Activated CD4-positive, alpha-beta T cell treated with anti-CD3 and anti-CD28 coated beads, Interleukin-2, amount 10 ng/mL, durations not matched to agents 7 days and 5 days (primary cell): ENCODE results near the gene TTBK1. TPM values are rescaled to one million over a fixed set of nuclear protein-coding genes. Genes with fewer than 3 reads are reported as not detected.
"Not testable (repeated sequence)": the region's sequence is repeated elsewhere in the genome, so short reads cannot be mapped to it uniquely, and the experiment has no call there.

Experiments used
- CTCF ChIA-PET: fragments of 350-600 bp; sonication (Branson Sonifier 250); formaldehyde crosslinking; loops from one replicate; lab custom pipeline; 2021; ENCODE audit warnings: antibody characterized with exemption; lab: Charles Lee
- POLR2A ChIA-PET: fragments of 350-600 bp; sonication (Branson Sonifier 250); formaldehyde crosslinking; loops from one replicate; lab custom pipeline; 2021; ENCODE audit warnings: antibody characterized with exemption; lab: Charles Lee
- DNase-seq: peaks from one replicate; pipeline ENCODE4 v3.0.0-alpha.2; 2020
- H3K27ac Mint-ChIP-seq: one replicate; pipeline ENCODE4 v1.8.0; 2021; ENCODE audit warnings: mild to moderate bottlenecking, moderate library complexity, mixed read lengths
- H3K27me3 Mint-ChIP-seq: one replicate; pipeline ENCODE4 v1.8.0; 2021; ENCODE audit warnings: mixed read lengths
- H3K36me3 Mint-ChIP-seq: one replicate; pipeline ENCODE4 v1.8.0; 2021; ENCODE audit warnings: low read depth, mixed read lengths
- H3K4me1 Mint-ChIP-seq: one replicate; pipeline ENCODE4 v1.8.0; 2021; ENCODE audit warnings: mixed read lengths
- H3K4me3 Mint-ChIP-seq: one replicate; pipeline ENCODE4 v1.8.0; 2021; ENCODE audit warnings: mild to moderate bottlenecking, moderate library complexity, mixed read lengths
- H3K9me3 Mint-ChIP-seq: one replicate; pipeline ENCODE4 v1.8.0; 2021; ENCODE audit warnings: mixed read lengths
- total RNA-seq, 2 experiments: library from RNA; stranded (reverse); gene quantifications; one replicate each; pipeline ENCODE4 v1.2.3, GENCODE V29; 2021

Gene TTBK1
- total RNA-seq, 2 experiments from 2014 or later, result 0.07 to 0.12 TPM

DNA sequence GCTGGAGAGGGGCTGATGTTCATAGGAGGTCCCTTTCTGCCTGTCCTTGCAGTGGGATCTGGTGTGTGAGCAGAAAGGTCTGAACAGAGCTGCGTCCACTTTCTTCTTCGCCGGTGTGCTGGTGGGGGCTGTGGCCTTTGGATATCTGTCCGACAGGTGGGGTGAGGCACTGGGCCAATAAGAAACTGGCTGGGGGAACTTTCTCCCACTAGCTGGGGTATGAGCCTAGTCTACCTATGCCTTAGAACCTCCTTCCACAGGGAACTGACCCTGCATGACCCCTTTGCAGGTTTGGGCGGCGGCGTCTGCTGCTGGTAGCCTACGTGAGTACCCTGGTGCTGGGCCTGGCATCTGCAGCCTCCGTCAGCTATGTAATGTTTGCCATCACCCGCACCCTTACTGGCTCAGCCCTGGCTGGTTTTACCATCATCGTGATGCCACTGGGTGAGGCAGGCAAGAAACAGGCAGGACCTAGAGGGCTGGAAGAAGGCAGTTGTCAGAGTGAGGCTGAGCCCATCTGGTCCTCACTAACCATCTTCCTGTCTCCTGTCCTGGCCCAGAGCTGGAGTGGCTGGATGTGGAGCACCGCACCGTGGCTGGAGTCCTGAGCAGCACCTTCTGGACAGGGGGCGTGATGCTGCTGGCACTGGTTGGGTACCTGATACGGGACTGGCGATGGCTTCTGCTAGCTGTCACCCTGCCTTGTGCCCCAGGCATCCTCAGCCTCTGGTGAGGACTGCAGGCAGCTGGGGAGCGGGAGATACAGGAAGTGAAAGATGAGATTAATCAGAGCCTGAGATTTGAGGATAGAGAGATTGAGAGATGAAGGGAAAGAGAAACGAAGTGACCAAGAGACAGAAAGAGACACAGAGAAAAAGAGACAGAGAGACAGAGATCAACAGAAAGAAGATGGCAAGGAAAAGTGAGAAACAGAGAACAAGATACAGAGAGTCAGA, 56.3 kb downstream of the TTBK1 start:
- ChIA-PET POLR2A (interaction anchor here (0.7 kb wide), 1 partner anchor 22 kb away, joined by 3 read pairs; no protein-coding TSS in a partner anchor), CTCF (interaction anchor here (1.0 to 2.0 kb wide), 4 partner anchors 9 to 127 kb away, joined by 3 to 9 read pairs (median 4); partner anchors contain the start of gene CRIP3)
- H3K4me3 Mint-ChIP-seq, result no peak overlapping the region
- no peaks in the 10 kb centered on the region for H3K9me3 Mint-ChIP-seq
- no peaks in the 10 kb centered on the region for H3K36me3 Mint-ChIP-seq
- no peak for DNase-seq
- H3K27ac Mint-ChIP-seq, result no peak overlapping the region
- peaks cover 8% of the 10 kb centered on the region for H3K27me3 Mint-ChIP-seq
- H3K4me1 Mint-ChIP-seq, result no peaks in the 10 kb centered on the region

DNA sequence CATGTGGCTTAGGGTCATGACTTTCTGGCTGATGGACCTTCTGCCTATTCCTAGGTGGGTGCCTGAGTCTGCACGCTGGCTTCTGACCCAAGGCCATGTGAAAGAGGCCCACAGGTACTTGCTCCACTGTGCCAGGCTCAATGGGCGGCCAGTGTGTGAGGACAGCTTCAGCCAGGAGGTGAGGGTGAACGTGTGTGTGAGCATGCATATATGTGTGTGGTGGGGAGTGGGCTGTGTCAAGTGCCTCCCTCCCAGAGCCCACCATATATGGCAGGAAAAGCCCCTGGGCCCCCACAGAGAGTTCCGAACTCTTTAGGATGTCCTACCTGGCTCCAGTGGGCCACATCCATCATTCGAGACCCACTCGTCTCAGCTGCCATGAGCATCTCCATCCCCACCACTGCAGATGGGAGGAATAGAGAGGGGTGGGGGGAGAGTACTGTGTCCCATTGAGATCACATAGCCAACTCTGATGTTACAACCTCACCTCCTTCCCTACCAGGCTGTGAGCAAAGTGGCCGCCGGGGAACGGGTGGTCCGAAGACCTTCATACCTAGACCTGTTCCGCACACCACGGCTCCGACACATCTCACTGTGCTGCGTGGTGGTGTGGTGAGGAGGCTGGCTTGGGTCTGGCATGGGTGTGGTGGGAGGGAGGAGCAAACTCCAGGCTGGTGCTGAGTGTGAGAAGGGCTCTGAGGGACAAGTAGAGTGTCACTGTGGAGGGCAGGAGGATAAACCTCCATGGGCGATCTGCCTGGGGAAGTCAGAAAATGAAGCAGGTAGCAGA, 58.0 kb downstream of the TTBK1 start:
- peaks cover 8% of the 10 kb centered on the region for H3K27me3 Mint-ChIP-seq
- no peak for DNase-seq
- H3K4me1 Mint-ChIP-seq, result no peaks in the 10 kb centered on the region
- ChIA-PET POLR2A (no interaction called here), CTCF (interaction anchor here (1.5 kb wide), 1 partner anchor 125 kb away, joined by 3 read pairs; no protein-coding TSS in a partner anchor)
- H3K27ac Mint-ChIP-seq, result no peak overlapping the region
- H3K4me3 Mint-ChIP-seq, result no peak overlapping the region
- H3K36me3 Mint-ChIP-seq, result no peaks in the 10 kb centered on the region
- no peaks in the 10 kb centered on the region for H3K9me3 Mint-ChIP-seq

DNA sequence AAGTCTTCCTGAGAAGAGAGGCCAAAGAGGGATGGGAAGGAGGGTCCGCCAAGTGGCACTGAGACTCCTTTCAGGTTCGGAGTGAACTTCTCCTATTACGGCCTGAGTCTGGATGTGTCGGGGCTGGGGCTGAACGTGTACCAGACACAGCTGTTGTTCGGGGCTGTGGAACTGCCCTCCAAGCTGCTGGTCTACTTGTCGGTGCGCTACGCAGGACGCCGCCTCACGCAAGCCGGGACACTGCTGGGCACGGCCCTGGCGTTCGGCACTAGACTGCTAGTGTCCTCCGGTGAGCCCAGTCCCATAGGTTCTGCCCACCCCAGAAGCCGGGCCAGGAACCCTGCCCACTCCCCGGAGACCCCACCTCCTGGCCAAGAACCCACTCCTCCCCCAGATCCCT, 58.8 kb downstream of the TTBK1 start:
- H3K9me3 Mint-ChIP-seq, result no peaks in the 10 kb centered on the region
- H3K27ac Mint-ChIP-seq, result no peak overlapping the region
- H3K36me3 Mint-ChIP-seq, result no peaks in the 10 kb centered on the region
- no peaks in the 10 kb centered on the region for H3K4me1 Mint-ChIP-seq
- H3K27me3 Mint-ChIP-seq, result peaks cover 8% of the 10 kb centered on the region
- POLR2A ChIA-PET, result no interaction called here
- CTCF ChIA-PET, result no interaction called here
- no peak overlapping the region for H3K4me3 Mint-ChIP-seq
- DNase-seq, result no peak

DNA sequence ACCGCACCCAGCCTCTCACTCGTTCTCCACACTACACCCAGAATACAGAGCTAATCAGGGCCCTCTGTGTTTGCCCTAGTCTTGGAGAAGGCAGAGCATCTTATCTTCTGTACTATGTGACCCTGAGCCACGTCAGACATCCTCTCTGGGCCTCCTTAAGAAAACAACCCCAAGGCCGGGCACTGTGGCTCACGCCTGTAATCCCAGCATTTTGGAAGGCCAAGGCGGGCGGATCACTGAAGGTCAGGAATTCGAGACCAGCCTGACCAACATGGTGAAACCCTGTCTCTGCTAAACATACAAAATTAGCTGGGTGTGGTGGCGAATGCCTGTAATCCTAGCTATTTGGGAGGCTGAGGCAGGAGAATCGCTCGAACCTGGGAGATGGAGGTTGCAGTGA, 59.7 kb downstream of the TTBK1 start:
- H3K27ac Mint-ChIP-seq, H3K36me3 Mint-ChIP-seq, CTCF ChIA-PET: not testable (repeated sequence)

DNA sequence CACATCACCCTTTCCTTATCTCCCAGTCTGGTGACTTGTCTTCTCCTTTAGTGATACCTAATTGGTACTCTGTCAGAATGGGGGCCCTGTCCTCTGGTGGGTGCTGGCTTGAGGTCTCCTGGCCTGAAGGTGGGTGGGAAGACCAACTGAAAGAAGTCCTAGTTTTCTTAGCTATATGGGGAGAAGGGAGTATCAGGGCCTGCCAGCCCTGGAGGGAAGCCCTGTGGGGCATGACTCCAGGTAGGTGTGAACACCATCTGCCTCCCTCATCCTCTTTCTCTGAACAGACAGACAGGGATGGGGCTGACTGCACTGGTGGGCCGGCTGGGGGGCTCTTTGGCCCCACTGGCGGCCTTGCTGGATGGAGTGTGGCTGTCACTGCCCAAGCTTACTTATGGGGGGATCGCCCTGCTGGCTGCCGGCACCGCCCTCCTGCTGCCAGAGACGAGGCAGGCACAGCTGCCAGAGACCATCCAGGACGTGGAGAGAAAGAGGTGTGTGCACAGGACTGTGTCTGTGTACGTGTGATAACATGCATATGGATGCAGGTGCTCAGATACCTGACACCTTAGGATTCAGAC, 60.6 kb downstream of the TTBK1 start:
- peaks cover 5% of the 10 kb centered on the region for H3K4me1 Mint-ChIP-seq
- no peaks in the 10 kb centered on the region for H3K9me3 Mint-ChIP-seq
- H3K27ac Mint-ChIP-seq, result no peak overlapping the region
- POLR2A ChIA-PET, result no interaction called here
- DNase-seq, result no peak
- no peak overlapping the region for H3K4me3 Mint-ChIP-seq
- H3K36me3 Mint-ChIP-seq, result no peaks in the 10 kb centered on the region
- peaks cover 5% of the 10 kb centered on the region for H3K27me3 Mint-ChIP-seq
- CTCF ChIA-PET, result no interaction called here

More for the DNA sequence above, 59.7 kb downstream of the TTBK1 start:
- H3K4me3 Mint-ChIP-seq, H3K4me1 Mint-ChIP-seq, DNase-seq, H3K9me3 Mint-ChIP-seq, H3K27me3 Mint-ChIP-seq, POLR2A ChIA-PET: not testable (repeated sequence)

DNA sequence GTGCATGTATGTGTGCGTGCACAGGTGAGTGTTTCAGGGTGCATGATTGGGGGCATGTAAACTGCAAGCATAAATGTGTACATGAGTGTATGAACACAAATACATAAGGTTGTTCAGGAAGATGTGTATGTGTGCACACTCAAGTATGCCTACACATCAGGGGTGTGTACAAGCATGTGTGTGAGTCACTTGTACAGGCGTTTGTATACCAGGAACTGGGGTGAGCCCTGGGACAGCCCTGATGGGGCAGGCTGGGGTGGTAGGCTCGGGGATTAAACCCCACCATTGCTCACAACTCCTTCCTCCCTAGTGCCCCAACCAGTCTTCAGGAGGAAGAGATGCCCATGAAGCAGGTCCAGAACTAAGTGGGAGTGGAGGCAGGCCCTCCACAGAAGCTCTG, 61.1 kb downstream of the TTBK1 start:
- POLR2A ChIA-PET, result no interaction called here
- no peaks in the 10 kb centered on the region for H3K9me3 Mint-ChIP-seq
- CTCF ChIA-PET, result no interaction called here
- H3K4me1 Mint-ChIP-seq, result peaks cover 10% of the 10 kb centered on the region
- no peaks in the 10 kb centered on the region for H3K36me3 Mint-ChIP-seq
- H3K4me3 Mint-ChIP-seq, result no peak overlapping the region
- peaks cover 5% of the 10 kb centered on the region for H3K27me3 Mint-ChIP-seq
- no peak overlapping the region for H3K27ac Mint-ChIP-seq
- no peak for DNase-seq

DNA sequence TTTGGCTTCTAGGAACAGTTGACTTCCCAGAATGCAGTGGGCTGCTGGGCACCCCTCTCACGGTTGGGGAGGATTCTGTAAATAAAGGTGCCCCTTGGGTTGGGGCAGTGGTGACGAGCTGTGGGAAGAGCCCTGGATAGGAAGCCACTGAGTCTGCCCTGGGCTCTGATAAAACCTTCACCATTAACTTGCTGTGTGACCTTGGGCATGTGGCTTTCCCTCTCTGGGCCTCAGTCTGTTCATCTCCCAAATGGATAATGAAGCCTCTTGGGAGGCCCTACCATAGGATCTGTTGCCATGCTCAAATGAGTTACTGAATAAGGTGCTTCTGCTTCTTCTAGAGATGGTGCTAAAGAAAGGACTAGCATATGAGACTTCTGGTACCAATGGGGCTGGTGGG, 61.6 kb downstream of the TTBK1 start:
- H3K36me3 Mint-ChIP-seq, result no peaks in the 10 kb centered on the region
- H3K4me3 Mint-ChIP-seq, result no peak overlapping the region
- POLR2A ChIA-PET, result no interaction called here
- no peak overlapping the region for H3K27ac Mint-ChIP-seq
- CTCF ChIA-PET, result interaction anchor here (0.6 to 1.5 kb wide), 2 partner anchors 25 to 85 kb away, joined by 3 read pairs; no protein-coding TSS in a partner anchor
- peaks cover 10% of the 10 kb centered on the region for H3K4me1 Mint-ChIP-seq
- peaks cover 5% of the 10 kb centered on the region for H3K27me3 Mint-ChIP-seq
- H3K9me3 Mint-ChIP-seq, result no peaks in the 10 kb centered on the region
- DNase-seq, result no peak

DNA sequence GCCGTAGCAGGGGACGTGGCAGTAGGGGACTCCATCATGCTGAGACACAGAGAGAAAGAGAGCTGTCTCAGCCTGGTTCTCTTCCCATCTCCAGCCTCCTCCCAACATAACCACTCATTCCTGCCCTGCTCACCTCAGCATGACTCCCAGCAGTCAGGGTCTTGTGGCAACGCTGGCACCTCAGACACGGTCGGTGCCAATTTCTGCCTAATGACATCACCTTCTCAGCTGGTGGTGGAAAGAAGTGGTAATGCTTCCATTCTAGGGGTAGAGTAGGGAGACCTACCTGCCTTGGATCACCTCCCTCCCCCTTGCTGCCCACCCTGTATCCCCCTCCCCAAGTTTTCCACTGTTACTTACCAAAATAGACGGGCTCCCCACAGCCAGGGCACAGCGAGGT, 62.8 kb downstream of the TTBK1 start:
- H3K27ac Mint-ChIP-seq, result no peak overlapping the region
- CTCF ChIA-PET, result interaction anchor here (1.5 to 3.3 kb wide), 3 partner anchors 9 to 84 kb away, joined by 3 to 16 read pairs (median 5); no protein-coding TSS in a partner anchor
- no peak for DNase-seq
- H3K36me3 Mint-ChIP-seq, result no peaks in the 10 kb centered on the region
- peaks cover 10% of the 10 kb centered on the region for H3K4me1 Mint-ChIP-seq
- H3K4me3 Mint-ChIP-seq, result no peak overlapping the region
- POLR2A ChIA-PET, result no interaction called here
- H3K9me3 Mint-ChIP-seq, result no peaks in the 10 kb centered on the region
- H3K27me3 Mint-ChIP-seq, result peaks cover 6% of the 10 kb centered on the region

DNA sequence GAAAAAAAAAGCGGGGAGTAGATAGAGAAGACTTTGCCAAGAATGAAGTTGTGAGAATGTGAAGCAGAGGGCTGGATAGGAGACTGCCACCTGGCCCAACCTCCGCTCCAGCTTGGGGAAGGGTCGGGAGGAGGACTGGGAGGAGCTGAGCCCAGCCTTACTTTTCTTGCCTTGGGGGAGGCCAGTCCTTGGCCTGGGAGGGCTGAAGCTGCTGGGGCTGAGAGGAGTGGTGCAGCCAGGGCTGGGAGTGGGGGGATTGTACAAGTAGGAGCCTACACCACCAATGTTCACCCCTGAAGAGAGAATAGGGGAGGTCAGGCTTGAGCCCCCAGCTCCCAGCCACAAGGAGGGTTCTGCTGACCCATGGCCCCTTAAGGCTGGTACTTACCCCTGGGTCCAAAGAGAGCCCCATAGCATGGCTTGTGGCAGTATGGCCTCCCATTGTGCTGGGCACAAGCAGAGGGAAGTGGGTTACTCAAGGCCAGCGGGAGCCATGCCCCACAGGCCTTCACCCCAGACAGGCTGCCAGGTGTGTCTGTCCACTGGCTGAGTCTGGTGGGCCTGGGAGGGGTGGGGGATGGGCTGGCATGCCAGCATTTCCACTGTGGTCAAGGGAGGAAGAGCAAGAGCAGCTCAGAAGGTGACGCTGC, 64.3 kb downstream of the TTBK1 start:
- DNase-seq, result no peak
- ChIA-PET POLR2A (interaction anchor here (0.6 kb wide), 1 partner anchor 20 kb away, joined by 3 read pairs; no protein-coding TSS in a partner anchor), CTCF (interaction anchor here (0.5 to 3.3 kb wide), 15 partner anchors 9 to 1120 kb away, joined by 3 to 16 read pairs (median 5); partner anchors contain the start of gene SLC22A7)
- Mint-ChIP-seq H3K27me3 (peaks cover 6% of the 10 kb centered on the region), H3K4me3 (no peak overlapping the region), H3K36me3 (no peaks in the 10 kb centered on the region), H3K27ac (no peak overlapping the region), H3K9me3 (no peaks in the 10 kb centered on the region), H3K4me1 (peaks cover 10% of the 10 kb centered on the region)

DNA sequence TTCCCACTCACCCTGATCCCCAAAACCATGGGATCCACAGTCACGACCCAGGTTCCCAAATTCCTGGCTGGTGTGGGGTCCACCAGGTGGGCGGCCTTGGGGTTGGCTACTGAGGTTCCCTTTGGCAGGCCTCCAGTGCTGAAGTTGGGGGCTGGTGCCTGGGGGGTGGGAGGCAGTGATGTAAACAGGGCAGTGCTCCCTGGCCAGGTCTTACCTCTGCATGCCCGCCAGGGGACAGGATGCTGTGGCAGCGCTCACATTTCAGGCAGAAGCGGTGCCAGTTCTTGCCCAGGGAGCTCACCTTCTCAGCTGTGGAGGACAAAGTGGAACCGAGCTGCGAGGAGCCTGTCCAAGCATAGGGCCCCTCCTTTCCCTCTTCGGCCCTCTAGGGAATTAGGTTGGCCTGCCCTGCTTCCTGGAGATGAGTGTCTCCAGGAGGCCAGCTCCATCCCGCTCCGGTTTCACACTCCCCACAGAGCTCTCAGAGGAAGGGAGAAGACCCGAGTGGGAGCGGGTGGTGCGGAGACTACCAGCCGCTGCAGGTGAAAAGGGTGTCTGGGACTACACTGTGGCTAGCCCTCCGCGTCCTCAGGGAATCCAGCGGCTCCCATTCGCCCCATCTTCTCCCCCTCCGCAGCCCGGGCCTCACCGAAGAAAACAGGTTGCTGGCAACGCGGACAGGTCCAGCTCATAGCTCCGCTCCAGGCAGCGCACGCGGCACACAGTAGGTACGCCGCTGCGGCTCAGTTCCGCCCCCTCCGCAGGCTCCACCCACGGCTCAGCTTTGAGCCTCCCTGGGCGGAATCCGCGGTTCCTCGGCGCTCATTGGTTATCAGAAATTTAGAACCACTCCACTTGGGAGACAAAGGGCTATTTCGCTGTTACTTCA, 65.1 kb downstream of the TTBK1 start, which contains the start of gene CRIP3:
Gene CRIP3 (minus strand): TSS at position 726 of the 889 bp plus-strand sequence. CDS start 34 bp downstream, at position 692.
- ChIA-PET POLR2A (interaction anchor here (0.6 to 0.8 kb wide), 2 partner anchors 89 to 149 kb away, joined by 4 to 7 read pairs; no protein-coding TSS in a partner anchor), CTCF (interaction anchor here (0.5 to 3.3 kb wide), 17 partner anchors 9 to 1121 kb away, joined by 3 to 16 read pairs (median 4); partner anchors contain the start of gene SLC22A7)
- Mint-ChIP-seq H3K4me1 (peaks cover 10% of the 10 kb centered on the region), H3K27ac (no peak within 1 kb of the TSS), H3K4me3 (peak within 1 kb of the TSS; percentile 69), H3K9me3 (no peaks in the 10 kb centered on the region), H3K36me3 (no peaks in the 10 kb centered on the region), H3K27me3 (peaks cover 7% of the 10 kb centered on the region)
- peak; percentile 53 for DNase-seq

DNA sequence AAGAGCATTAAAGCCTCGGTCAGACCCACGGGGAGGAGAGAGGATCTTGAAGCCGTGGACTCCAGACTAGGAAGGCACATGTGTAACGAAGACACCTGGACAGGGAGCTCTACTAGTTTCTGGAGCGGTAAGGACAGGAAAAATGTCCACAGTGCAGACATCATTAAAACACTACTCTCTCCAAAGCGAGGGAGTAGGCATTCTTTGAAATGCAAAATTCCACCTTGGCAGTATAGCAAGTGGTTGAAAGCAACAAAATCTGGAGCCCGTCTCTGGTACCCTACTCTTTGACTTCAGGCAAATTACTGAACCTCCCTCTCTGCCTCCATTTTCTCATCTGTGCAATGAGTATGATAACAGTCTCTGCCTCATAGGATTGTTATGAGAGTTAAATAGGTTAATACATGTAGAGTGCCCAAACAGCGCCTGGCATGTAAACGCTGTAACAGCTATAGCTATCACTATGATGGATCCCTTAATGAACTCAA, 65.8 kb downstream of the TTBK1 start:
- peaks cover 7% of the 10 kb centered on the region for H3K27me3 Mint-ChIP-seq
- H3K27ac Mint-ChIP-seq, result no peak overlapping the region
- no peaks in the 10 kb centered on the region for H3K36me3 Mint-ChIP-seq
- peak overlapping the region; percentile 69 for H3K4me3 Mint-ChIP-seq
- no peaks in the 10 kb centered on the region for H3K9me3 Mint-ChIP-seq
- CTCF ChIA-PET, result interaction anchor here (0.6 to 3.3 kb wide), 11 partner anchors 9 to 770 kb away, joined by 3 to 16 read pairs (median 5); partner anchors contain the start of gene SLC22A7
- no peak for DNase-seq
- peaks cover 10% of the 10 kb centered on the region for H3K4me1 Mint-ChIP-seq
- POLR2A ChIA-PET, result interaction anchor here (0.6 to 0.8 kb wide), 2 partner anchors 89 to 148 kb away, joined by 4 to 7 read pairs; no protein-coding TSS in a partner anchor
